Fibroblast of lung (primary cell): Measurements from ENCODE around the gene PTPRM. TPM values are rescaled to one million over a fixed set of nuclear protein-coding genes. Genes with fewer than 3 reads are reported as not detected.

ENCODE experiments used
- DNase-seq, 2 donors: peaks; one replicate each; pipeline versions ENCODE4 v3.0.0 to v3.0.0-alpha.2; 2010; ENCODE audit warnings: low read depth in 2 of 2
- H2AFZ ChIP-seq: 2 replicates; pipeline ENCODE4 v1.5.1; 2012; ENCODE audit warnings: low read length, control low read depth, inconsistent platforms
- H3K27ac ChIP-seq: 2 replicates; pipeline ENCODE4 v1.5.1; 2011; ENCODE audit warnings: low read length, control low read depth; ENCODE audit not compliant: insufficient read depth
- H3K27me3 ChIP-seq: 2 replicates; pipeline ENCODE4 v1.5.1; 2011; ENCODE audit warnings: mild to moderate bottlenecking, low read length; ENCODE audit not compliant: control insufficient read depth, insufficient read depth
- H3K36me3 ChIP-seq: 2 replicates; pipeline ENCODE4 v1.5.1; 2011; ENCODE audit warnings: low read length; ENCODE audit not compliant: control insufficient read depth, insufficient read depth
- H3K4me1 ChIP-seq: 2 replicates; pipeline ENCODE4 v1.5.1; 2011; ENCODE audit warnings: low read length; ENCODE audit not compliant: control insufficient read depth, insufficient read depth; ENCODE audit errors: extremely low read depth
- H3K4me2 ChIP-seq: 2 replicates; pipeline ENCODE4 v1.5.1; 2011; ENCODE audit warnings: low read length, control low read depth; ENCODE audit not compliant: insufficient read depth; ENCODE audit errors: extremely low read depth
- H3K4me3 ChIP-seq, 4 experiments: fragments of 200-600 bp in 1 of 4; sonication (generic) in 1 of 4; replicated peaks in 1 of 4; 2 replicates each; pipeline ENCODE4 v1.5.1; 2011 to 2016; ENCODE audit warnings: low read length in 4 of 4, low read depth in 3 of 4, mild to moderate bottlenecking in 3 of 4, control low read depth in 2 of 4, inconsistent platforms in 1 of 4, mixed read lengths in 1 of 4; ENCODE audit not compliant: insufficient read depth in 1 of 4; ENCODE audit errors: control extremely low read depth in 1 of 4
- H3K79me2 ChIP-seq: 2 replicates; pipeline ENCODE4 v1.5.1; 2012; ENCODE audit warnings: mild to moderate bottlenecking, low read length, inconsistent platforms; ENCODE audit not compliant: control insufficient read depth, insufficient read depth
- H3K9ac ChIP-seq: 2 replicates; pipeline ENCODE4 v1.5.1; 2011; ENCODE audit warnings: mild to moderate bottlenecking, low read length, control low read depth; ENCODE audit not compliant: insufficient read depth
- H3K9me3 ChIP-seq: 2 replicates; pipeline ENCODE4 v1.5.1; 2012; ENCODE audit warnings: low read depth, low read length; ENCODE audit not compliant: control insufficient read depth, insufficient read depth
- H4K20me1 ChIP-seq: 2 replicates; pipeline ENCODE4 v1.5.1; 2011; ENCODE audit warnings: low read length; ENCODE audit not compliant: control insufficient read depth, insufficient read depth; ENCODE audit errors: extremely low read depth
- CTCF ChIP-seq, 2 donors: IDR thresholded peaks in 1 of 2; conservative IDR thresholded peaks in 1 of 2; 1 replicate in 1 of 2; 2 replicates in 1 of 2; pipeline ENCODE4 v1.5.1; 2011 to 2012; ENCODE audit warnings: low read length in 2 of 2, control low read depth in 1 of 2, inconsistent platforms in 1 of 2, low read depth in 1 of 2, mild to moderate bottlenecking in 1 of 2
- EZH2 ChIP-seq: IDR thresholded peaks from 2 replicates; pipeline ENCODE4 v1.5.1; 2012; ENCODE audit warnings: low read length, control low read depth, mild to moderate bottlenecking; ENCODE audit errors: missing control alignments
- polyA plus RNA-seq, 2 donors: library from polyadenylated mRNA; depleted of rRNA in 1 of 2; stranded (reverse) in 1 of 2; unstranded in 1 of 2; fragments of >200 nt; gene quantifications; 2 replicates each; pipeline ENCODE4 v1.2.1, GENCODE V29; 2011 to 2012; ENCODE audit warnings: missing spikeins in 1 of 2
- total RNA-seq: library from RNA; depleted of rRNA; stranded (reverse); fragments of >200 nt; gene quantifications from 2 replicates; pipeline ENCODE4 v1.2.1, GENCODE V29; 2014

Gene PTPRM
- total and polyA plus RNA-seq, 2 donors (not counting 1 experiment from before 2014, with no cell fraction given), result 86.6 to 87.0 TPM

- H3K27me3 ChIP-seq, result no peaks in the 10 kb centered on the region
- no peak overlapping the region for H3K4me3 ChIP-seq
- no peak overlapping the region for H2AFZ ChIP-seq
- no peaks in the 10 kb centered on the region for H3K9me3 ChIP-seq
- no peaks in the 10 kb centered on the region for H3K36me3 ChIP-seq
- no peak overlapping the region for H3K9ac ChIP-seq
- H3K79me2 ChIP-seq, result no peaks in the 10 kb centered on the region
- peak; percentile 54 to 87 for DNase-seq
- peaks cover 8% of the 10 kb centered on the region for H3K4me1 ChIP-seq
- no peaks in the 10 kb centered on the region for H4K20me1 ChIP-seq
- H3K27ac ChIP-seq, result no peak overlapping the region
- H3K4me2 ChIP-seq, result peak overlapping the region; percentile 15
- TF ChIP-seq EZH2 (no peak), CTCF (conservative IDR thresholded peaks at IDR 0.05 in 1 of 2, IDR thresholded peaks at IDR 0.05 in 1 of 2; ENCODE audit: low read depth in 1 of 2, low read length in 2 of 2) (no peak)
Measured at GRCh38 chr18:7812431-7813063, 245.4 kb downstream of the PTPRM start.

DNA sequence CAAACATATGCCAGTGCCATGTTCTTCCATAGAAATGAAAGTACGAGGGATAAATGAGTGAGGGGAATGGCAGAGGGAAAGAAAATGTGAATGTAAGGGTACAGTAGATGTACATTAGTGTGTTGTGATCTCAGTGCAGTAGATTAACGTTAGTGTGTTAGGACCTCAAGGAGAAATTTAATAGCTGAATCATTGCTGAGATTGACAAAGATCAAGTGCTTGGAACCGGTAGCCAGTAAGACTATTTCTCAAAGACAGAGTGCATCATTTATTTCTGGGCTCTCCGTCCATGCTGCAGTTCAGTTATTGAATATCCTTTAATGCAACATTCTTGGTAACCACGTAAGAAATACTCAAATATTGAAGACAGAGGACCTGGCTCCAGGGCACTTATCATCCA is 246.0 kb downstream of the PTPRM start:
- Histone ChIP-seq H3K4me1 (peaks cover 8% of the 10 kb centered on the region), H2AFZ (no peak overlapping the region), H3K27me3 (no peaks in the 10 kb centered on the region), H3K36me3 (no peaks in the 10 kb centered on the region), H4K20me1 (no peaks in the 10 kb centered on the region), H3K4me3 (no peak overlapping the region), H3K9me3 (no peaks in the 10 kb centered on the region), H3K27ac (no peak overlapping the region), H3K9ac (no peak overlapping the region), H3K4me2 (no peak overlapping the region), H3K79me2 (no peaks in the 10 kb centered on the region)
- TF ChIP-seq EZH2 (no peak), CTCF (conservative IDR thresholded peaks at IDR 0.05 in 1 of 2, IDR thresholded peaks at IDR 0.05 in 1 of 2; ENCODE audit: low read depth in 1 of 2, low read length in 2 of 2) (no peak)
- peak in 1 of 2 donors; percentile 23 for DNase-seq

DNA sequence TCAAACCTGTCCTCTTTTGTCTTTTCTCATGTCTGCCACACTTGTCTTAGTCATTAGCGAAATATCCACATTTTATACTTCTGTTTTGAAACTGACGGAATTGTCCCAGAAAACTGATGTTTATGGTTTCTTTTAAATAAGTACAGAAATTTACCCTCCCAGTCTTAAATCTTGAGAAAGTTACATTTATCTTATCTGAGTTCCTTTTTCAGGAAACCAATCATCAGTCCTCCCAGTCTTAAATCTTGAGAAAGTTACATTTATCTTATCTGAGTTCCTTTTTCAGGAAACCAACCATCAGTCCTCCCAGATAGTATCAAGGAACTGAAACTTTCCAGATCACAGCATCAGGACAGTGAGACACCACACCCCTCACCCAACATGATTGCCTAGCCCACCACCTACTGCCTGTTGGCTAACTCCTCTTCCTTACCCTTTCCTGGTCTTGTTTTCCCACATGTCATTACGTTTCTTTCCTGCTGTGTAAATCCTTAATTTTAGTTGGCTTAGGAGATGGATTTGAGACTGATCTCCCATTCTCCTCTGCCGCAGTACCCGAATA is 247.7 kb downstream of the PTPRM start:
- no peak for DNase-seq
- H3K9ac ChIP-seq, result no peak overlapping the region
- no peaks in the 10 kb centered on the region for H4K20me1 ChIP-seq
- H3K36me3 ChIP-seq, result no peaks in the 10 kb centered on the region
- H3K79me2 ChIP-seq, result no peaks in the 10 kb centered on the region
- H3K27me3 ChIP-seq, result no peaks in the 10 kb centered on the region
- TF ChIP-seq EZH2 (no peak), CTCF (conservative IDR thresholded peaks at IDR 0.05 in 1 of 2, IDR thresholded peaks at IDR 0.05 in 1 of 2; ENCODE audit: low read depth in 1 of 2, low read length in 2 of 2) (no peak)
- no peak overlapping the region for H3K4me3 ChIP-seq
- H3K27ac ChIP-seq, result no peak overlapping the region
- peaks cover 8% of the 10 kb centered on the region for H3K4me1 ChIP-seq
- no peaks in the 10 kb centered on the region for H3K9me3 ChIP-seq
- H2AFZ ChIP-seq, result no peak overlapping the region
- no peak overlapping the region for H3K4me2 ChIP-seq
